BE2C (cell line): ENCODE measurements around the gene THRA.

Source experiments
- DNase-seq: peaks from one replicate; pipeline ENCODE4 v3.0.0-alpha.2; 2020
- H3K27me3 ChIP-seq: fragments of 250-450 bp; sonication (Bioruptor Pico); 2 replicates; pipeline ENCODE4 v1.5.1; 2020; ENCODE audit warnings: mild to moderate bottlenecking
- H3K36me3 ChIP-seq: fragments of 250-450 bp; sonication (Bioruptor Pico); 2 replicates; pipeline ENCODE4 v1.5.1; 2020; ENCODE audit warnings: mild to moderate bottlenecking
- H3K4me1 ChIP-seq: fragments of 250-450 bp; sonication (Bioruptor Pico); 2 replicates; pipeline ENCODE4 v1.5.1; 2020
- H3K4me3 ChIP-seq: 2 replicates; pipeline ENCODE4 v1.5.1; 2011; ENCODE audit warnings: low read depth, low read length
- H3K9me3 ChIP-seq: fragments of 250-450 bp; sonication (Bioruptor Pico); 2 replicates; pipeline ENCODE4 v1.5.1; 2020
- TF ChIP-seq, protein P1 (sequence below): IDR thresholded peaks from 2 replicates; pipeline ENCODE4 v1.5.1; 2012; ENCODE audit warnings: mild to moderate bottlenecking, low read depth, low read length

Gene THRA

DNA sequence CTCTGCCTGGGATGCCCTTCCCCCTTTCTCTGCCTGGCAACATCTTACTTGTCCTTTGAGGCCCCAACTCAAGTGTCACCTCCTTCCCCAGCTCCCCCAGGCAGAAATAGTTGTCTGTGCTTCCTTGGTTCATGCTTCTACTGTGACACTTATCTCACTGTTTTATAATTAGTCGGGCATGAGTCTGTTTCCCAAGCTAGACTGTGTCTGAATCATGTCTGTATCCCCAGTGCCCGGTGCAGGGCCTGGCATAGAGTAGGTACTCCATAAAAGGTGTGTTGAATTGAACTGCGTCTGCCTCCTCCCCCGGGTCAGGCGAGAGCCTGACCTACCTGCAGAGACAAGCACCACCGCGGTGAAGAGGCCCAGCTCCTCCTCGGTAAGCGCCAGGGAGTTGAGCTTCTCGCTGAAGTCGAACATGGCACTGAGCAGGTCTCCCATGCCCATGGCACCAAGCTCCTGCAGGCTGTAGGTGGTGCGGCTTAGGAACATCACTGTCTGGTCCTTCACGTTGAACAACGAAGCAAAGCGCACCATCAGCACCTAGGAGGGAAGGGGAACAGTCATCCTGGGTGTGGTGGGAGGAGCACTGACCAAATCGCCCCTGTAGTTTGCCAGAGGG is 30.9 kb downstream of the THRA start:
- peaks cover 11% of the 10 kb centered on the region for H3K4me1 ChIP-seq
- H3K4me3 ChIP-seq, result no peak overlapping the region
- TF ChIP-seq, protein P1, sequence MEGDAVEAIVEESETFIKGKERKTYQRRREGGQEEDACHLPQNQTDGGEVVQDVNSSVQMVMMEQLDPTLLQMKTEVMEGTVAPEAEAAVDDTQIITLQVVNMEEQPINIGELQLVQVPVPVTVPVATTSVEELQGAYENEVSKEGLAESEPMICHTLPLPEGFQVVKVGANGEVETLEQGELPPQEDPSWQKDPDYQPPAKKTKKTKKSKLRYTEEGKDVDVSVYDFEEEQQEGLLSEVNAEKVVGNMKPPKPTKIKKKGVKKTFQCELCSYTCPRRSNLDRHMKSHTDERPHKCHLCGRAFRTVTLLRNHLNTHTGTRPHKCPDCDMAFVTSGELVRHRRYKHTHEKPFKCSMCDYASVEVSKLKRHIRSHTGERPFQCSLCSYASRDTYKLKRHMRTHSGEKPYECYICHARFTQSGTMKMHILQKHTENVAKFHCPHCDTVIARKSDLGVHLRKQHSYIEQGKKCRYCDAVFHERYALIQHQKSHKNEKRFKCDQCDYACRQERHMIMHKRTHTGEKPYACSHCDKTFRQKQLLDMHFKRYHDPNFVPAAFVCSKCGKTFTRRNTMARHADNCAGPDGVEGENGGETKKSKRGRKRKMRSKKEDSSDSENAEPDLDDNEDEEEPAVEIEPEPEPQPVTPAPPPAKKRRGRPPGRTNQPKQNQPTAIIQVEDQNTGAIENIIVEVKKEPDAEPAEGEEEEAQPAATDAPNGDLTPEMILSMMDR, result no peak
- H3K9me3 ChIP-seq, result no peaks in the 10 kb centered on the region
- DNase-seq, result no peak
- H3K36me3 ChIP-seq, result peaks cover 50% of the 10 kb centered on the region
- H3K27me3 ChIP-seq, result no peaks in the 10 kb centered on the region

DNA sequence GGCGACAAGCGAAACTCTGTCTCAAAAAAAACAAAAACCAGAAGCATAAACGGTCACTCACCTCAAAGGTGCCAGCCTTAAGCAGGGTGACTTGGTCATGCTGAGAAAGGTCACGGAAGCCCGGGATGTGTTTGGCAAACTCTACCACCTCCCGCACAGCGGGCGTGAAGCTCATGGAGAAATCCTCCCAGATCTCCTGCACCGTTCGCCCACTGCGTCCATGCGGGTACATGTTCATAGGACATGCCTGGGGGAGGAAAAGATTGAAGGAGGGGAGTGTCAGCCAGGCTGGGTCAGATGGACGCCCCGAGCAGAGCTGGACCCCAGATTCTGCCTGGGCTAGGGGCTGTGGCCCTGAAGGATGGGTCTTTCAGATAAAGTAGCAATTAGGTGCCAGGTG is 32.1 kb downstream of the THRA start:
- H3K4me1 ChIP-seq, result peaks cover 16% of the 10 kb centered on the region
- no peak overlapping the region for H3K4me3 ChIP-seq
- peaks cover 46% of the 10 kb centered on the region for H3K36me3 ChIP-seq
- peaks cover 5% of the 10 kb centered on the region; the same call in 1 of the 2 replicates for H3K9me3 ChIP-seq
- TF ChIP-seq, protein P1, result no peak
- H3K27me3 ChIP-seq, result no peaks in the 10 kb centered on the region
- DNase-seq, result no peak

DNA sequence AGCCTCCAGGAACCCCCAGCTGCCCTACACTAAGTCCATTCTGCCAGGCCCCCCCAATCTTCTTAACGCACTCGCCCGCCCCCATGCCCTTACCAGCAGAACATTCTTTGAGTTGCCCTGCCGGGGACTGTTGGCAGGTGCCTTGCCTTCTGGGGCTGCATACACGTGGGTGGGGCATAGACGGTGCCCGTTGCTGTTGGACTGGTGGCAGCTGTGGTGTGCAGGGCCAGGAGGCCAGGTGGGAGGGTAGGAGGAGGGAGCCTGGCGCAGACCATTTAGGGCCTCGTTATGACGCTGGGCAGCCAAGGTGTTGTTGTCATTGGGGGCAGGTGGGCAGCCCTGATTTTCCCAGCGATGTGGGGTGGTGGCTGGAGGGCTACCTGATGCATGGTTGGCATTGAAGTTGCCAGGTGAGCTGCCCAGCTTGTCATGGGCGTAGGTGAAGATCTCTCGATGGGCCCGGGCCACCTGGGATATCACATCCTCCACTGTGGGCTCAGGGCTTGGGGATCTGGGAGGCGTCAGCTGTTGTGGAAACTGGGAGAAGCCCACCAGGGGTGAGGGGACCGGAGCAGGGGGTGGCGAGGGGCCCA is 32.7 kb downstream of the THRA start:
- H3K9me3 ChIP-seq, result peaks cover 6% of the 10 kb centered on the region; the same call in 1 of the 2 replicates
- peaks cover 16% of the 10 kb centered on the region for H3K4me1 ChIP-seq
- peaks cover 46% of the 10 kb centered on the region for H3K36me3 ChIP-seq
- H3K4me3 ChIP-seq, result no peak overlapping the region
- H3K27me3 ChIP-seq, result no peaks in the 10 kb centered on the region
- TF ChIP-seq, protein P1, result no peak
- no peak for DNase-seq

DNA sequence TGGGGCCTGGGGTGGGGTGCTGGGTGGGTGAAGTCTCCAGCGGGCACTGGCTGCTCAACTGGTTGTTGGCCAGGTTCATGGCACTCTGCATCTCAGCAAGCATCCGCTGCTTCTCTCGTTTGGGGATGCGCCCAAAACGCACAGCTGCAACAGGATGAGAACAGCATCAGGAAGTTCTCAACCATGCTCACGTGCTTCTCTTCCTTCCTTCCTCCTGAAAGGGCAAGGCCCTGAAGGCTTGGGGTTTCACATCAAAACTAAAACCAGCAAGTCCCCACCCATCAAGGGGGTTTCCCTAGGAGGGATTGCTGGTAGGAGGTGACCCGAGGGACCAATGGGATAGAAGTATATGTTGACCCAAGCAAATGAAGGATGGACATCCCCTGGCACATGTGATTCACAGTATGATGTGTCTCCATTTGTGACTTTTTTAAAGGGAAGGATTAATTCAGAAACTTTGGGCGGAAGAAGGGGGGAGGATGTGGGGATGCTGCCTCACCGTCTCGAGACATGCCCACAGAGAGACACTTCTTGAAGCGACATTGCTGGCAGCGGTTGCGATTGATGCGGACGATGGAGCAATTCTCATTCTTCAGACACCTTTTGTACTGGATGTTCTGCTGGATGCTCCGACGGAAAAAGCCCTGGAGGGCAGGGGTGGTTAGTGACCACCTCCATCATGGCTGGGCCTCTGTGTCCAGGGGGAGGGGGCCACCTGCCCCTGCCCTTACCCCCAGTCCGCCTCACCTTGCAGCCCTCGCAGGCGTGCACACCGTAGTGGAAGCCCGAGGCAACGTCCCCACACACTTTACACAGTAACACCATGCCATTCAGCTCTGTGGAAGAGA is 33.4 kb downstream of the THRA start:
- H3K4me1 ChIP-seq, result peaks cover 16% of the 10 kb centered on the region
- H3K4me3 ChIP-seq, result no peak overlapping the region
- peaks cover 46% of the 10 kb centered on the region for H3K36me3 ChIP-seq
- no peaks in the 10 kb centered on the region for H3K27me3 ChIP-seq
- H3K9me3 ChIP-seq, result peaks cover 6% of the 10 kb centered on the region; the same call in 1 of the 2 replicates
- no peak for DNase-seq
- TF ChIP-seq, protein P1, result no peak

DNA sequence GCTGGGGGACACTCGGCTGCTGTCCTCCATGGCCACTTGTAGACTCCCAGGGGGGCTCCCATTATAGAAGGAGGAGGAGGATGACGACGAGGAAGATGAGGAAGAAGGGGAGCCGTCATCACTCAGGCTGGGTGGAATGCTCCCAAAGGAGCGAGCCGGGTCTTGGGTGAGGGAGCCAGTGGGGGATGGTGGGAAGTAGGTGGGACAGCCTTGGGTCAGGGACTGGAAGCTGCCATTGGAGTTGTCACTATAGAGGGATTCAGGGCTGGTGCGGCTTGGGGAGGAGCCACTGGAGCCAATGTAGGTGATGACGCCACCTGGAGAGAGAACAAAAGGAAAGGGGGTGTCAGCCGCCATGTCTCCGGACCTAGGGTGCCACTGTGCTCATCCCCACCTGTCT is 34.3 kb downstream of the THRA start:
- Histone ChIP-seq H3K4me1 (peaks cover 10% of the 10 kb centered on the region), H3K9me3 (peaks cover 6% of the 10 kb centered on the region; the same call in 1 of the 2 replicates), H3K4me3 (no peak overlapping the region), H3K36me3 (peaks cover 46% of the 10 kb centered on the region), H3K27me3 (no peaks in the 10 kb centered on the region)
- TF ChIP-seq, protein P1, result no peak
- DNase-seq, result no peak
